Vagina (tissue), 2 donors: ENCODE measurements around the gene SLC12A7.

Source experiments
- CTCF ChIP-seq, 3 experiments: fragments of 450-650 bp in 2 of 3; fragments of 200-600 bp in 1 of 3; sonication (generic) in 1 of 3; IDR thresholded peaks; one replicate each; pipeline ENCODE4 v1.5.1; 2017 to 2019; ENCODE audit warnings: antibody characterized with exemption in 3 of 3, mild to moderate bottlenecking in 2 of 3, moderate library complexity in 2 of 3
- POLR2AphosphoS5 ChIP-seq, 2 donors: sonication (generic); formaldehyde crosslinking; IDR thresholded peaks; one replicate each; pipeline ENCODE4 v1.9.0; 2017; ENCODE audit warnings: antibody characterized with exemption in 2 of 2, mild to moderate bottlenecking in 2 of 2, low read depth in 1 of 2; ENCODE audit not compliant: insufficient read depth in 1 of 2

GRCh38 chr5:1141834-1142233 is 30.0 kb upstream of the SLC12A7 start:
- TF ChIP-seq CTCF (IDR thresholded peaks at IDR 0.05), result no peak
- no peak for TF ChIP-seq POLR2AphosphoS5 (IDR thresholded peaks at IDR 0.05; ENCODE audit: insufficient read depth in 1 of 2, low read depth in 1 of 2)
